ENCODE results near the gene DGKI. TPM values are rescaled to one million over a fixed set of nuclear protein-coding genes. Genes with fewer than 3 reads are reported as not detected.

Gene DGKI
- total and polyA plus RNA-seq, 7 donors, result under 0.01 to 0.56 (median 0.44) TPM; not detected in 2

DNA sequence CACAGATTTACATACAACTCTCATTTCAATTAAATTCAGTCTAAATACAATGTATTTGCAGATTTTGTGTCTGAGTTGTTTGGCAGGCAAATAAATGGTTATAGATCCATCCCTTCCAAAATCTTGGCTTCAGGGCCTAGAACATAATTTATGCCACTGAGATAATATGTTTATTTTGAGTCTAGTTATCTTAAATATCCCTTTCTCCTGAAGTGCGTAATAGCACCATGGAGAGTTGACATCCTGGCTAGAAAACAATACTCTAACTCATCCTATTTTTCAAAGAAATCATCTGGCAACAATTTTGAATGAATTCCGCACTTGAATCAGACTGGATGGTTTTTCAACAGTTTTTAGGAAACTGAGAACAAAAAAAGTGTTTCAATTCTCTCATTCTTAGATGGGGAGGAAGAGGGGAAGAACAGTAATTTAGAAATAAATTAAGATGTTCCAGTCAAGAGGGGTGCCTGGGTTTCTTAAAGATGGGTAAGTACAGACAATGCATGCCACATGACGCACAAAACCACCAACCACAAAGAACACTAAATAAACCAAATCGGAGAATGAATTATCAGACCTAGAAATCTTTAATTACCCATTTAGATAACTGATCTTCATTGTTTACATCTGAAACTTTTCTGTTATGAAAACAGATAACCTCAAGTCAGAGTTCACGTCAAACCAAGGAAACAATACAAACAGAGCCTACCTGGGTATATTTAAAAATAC, 274.6 kb downstream of the DGKI start:
- no peaks in the 10 kb centered on the region for H3K36me3 ChIP-seq (ENCODE audit: insufficient read depth in 1 of 2, low read depth in 1 of 2)
- no peaks in the 10 kb centered on the region for H3K27me3 ChIP-seq (ENCODE audit: insufficient read depth in 3 of 3, low read length in 2 of 3)
- no peak for ATAC-seq
- H3K4me1 ChIP-seq, result no peaks in the 10 kb centered on the region
- H3K9me3 ChIP-seq, result no peaks in the 10 kb centered on the region
- 81 to 84% (median 81%) methylated on average over 5 of the region's 5 CpGs for WGBS, 3 donors
- DNase-seq, result no peak
- TF ChIP-seq CTCF (IDR thresholded peaks at IDR 0.05), result no peak
- H3K4me3 ChIP-seq, result no peak overlapping the region
- intact Hi-C loops (cut with DNase I), result no loop called here
- no peak overlapping the region for H3K27ac ChIP-seq

- intact Hi-C loops (cut with DNase I), result no loop called here
- no peak overlapping the region for H3K27ac ChIP-seq
- 18 to 29% (median 28%) methylated on average over 11 of the region's 11 CpGs for WGBS, 3 donors
- H3K9me3 ChIP-seq, result no peaks in the 10 kb centered on the region
- H3K27me3 ChIP-seq (ENCODE audit: insufficient read depth in 3 of 3, low read length in 2 of 3), result no peaks in the 10 kb centered on the region
- no peaks in the 10 kb centered on the region for H3K4me1 ChIP-seq
- DNase-seq, result no peak
- no peaks in the 10 kb centered on the region for H3K36me3 ChIP-seq (ENCODE audit: insufficient read depth in 1 of 2, low read depth in 1 of 2)
- TF ChIP-seq CTCF (IDR thresholded peaks at IDR 0.05), result no peak
- no peak overlapping the region for H3K4me3 ChIP-seq
- no peak for ATAC-seq
These were observed 282.1 kb downstream of the DGKI start for GRCh38 chr7:137564677-137565076.

DNA sequence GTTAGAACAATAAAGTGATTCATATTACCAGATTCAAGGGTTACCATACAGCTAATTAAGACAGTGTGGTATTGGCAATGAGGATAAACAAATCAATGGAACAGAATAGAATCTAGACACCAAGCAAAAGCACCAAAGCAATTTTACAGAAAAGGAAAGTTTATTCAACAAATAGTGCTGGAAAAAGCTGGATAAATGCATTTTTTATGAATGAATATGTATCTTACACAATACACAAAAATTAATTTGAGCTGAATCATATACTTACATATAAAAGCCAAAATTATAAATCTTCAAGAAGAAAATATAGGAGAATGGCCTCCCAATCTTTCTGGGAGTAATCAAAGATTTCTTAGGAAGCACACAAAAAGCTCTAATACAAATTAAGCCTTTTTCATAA, 282.8 kb downstream of the DGKI start:
- no peak overlapping the region for H3K4me3 ChIP-seq
- no peak for TF ChIP-seq CTCF (IDR thresholded peaks at IDR 0.05)
- intact Hi-C loops (cut with DNase I), result no loop called here
- H3K4me1 ChIP-seq, result no peaks in the 10 kb centered on the region
- ATAC-seq (no peak), DNase-seq (no peak)
- H3K9me3 ChIP-seq, result no peaks in the 10 kb centered on the region
- H3K36me3 ChIP-seq (ENCODE audit: insufficient read depth in 1 of 2, low read depth in 1 of 2), result no peaks in the 10 kb centered on the region
- no peaks in the 10 kb centered on the region for H3K27me3 ChIP-seq (ENCODE audit: insufficient read depth in 3 of 3, low read length in 2 of 3)
- no peak overlapping the region for H3K27ac ChIP-seq

GRCh38 chr7:137547485-137547884, 299.3 kb downstream of the DGKI start:
- TF ChIP-seq CTCF (IDR thresholded peaks at IDR 0.05), result no peak
- ATAC-seq, result no peak
- Histone ChIP-seq H3K4me3 (no peak overlapping the region), H3K27me3 (ENCODE audit: insufficient read depth in 3 of 3, low read length in 2 of 3) (no peaks in the 10 kb centered on the region), H3K27ac (no peak overlapping the region), H3K36me3 (ENCODE audit: insufficient read depth in 1 of 2, low read depth in 1 of 2) (no peaks in the 10 kb centered on the region), H3K9me3 (no peaks in the 10 kb centered on the region), H3K4me1 (no peaks in the 10 kb centered on the region)
- intact Hi-C loops (cut with DNase I), result no loop called here
- DNase-seq, result no peak
- WGBS, 3 donors, result 85 to 90% (median 89%) methylated on average over 3 of the region's 3 CpGs

- H3K4me1 ChIP-seq, result no peaks in the 10 kb centered on the region
- TF ChIP-seq CTCF (IDR thresholded peaks at IDR 0.05), result no peak
- ATAC-seq, result no peak
- no peaks in the 10 kb centered on the region for H3K36me3 ChIP-seq (ENCODE audit: insufficient read depth in 1 of 2, low read depth in 1 of 2)
- H3K4me3 ChIP-seq, result no peak overlapping the region
- intact Hi-C loops (cut with DNase I), result no loop called here
- no peaks in the 10 kb centered on the region for H3K27me3 ChIP-seq (ENCODE audit: insufficient read depth in 3 of 3, low read length in 2 of 3)
- DNase-seq, result no peak
- no peaks in the 10 kb centered on the region for H3K9me3 ChIP-seq
- 80 to 82% (median 80%) methylated on average over 4 of the region's 4 CpGs for WGBS, 3 donors
- H3K27ac ChIP-seq, result no peak overlapping the region
These were observed 300.1 kb downstream of the DGKI start for GRCh38 chr7:137546671-137547070.
